ENCODE data around the gene FSTL3. TPM values are rescaled to one million over a fixed set of nuclear protein-coding genes. Genes with fewer than 3 reads are reported as not detected.

FSTL3 gene
- total and polyA plus RNA-seq, 2 of the 13 experiments (the other 11 are each of a cell fraction or from before 2014, with no cell fraction given) = 13.5 to 15.6 TPM

- FAIRE-seq (no peak), ATAC-seq (no peak), DNase-seq (ENCODE audit: low spot score) (no peak)
- ChIA-PET CTCF (ENCODE audit: low intra/inter-chr PET ratio, low total read pairs) (no interaction called here), POLR2A (no interaction called here)
- Histone ChIP-seq H3K9ac (ENCODE audit: insufficient read depth, low read depth, low read length) (no peak overlapping the region), H4K20me1 (ENCODE audit: insufficient read depth, low read length) (no peaks in the 10 kb centered on the region), H3K4me3 (replicated peaks in 1 of 3; ENCODE audit: insufficient read depth in 1 of 3, low read depth in 2 of 3, low read length in 3 of 3) (no peak overlapping the region), H3K27ac (ENCODE audit: extremely low read length, insufficient read depth, low read length) (no peak overlapping the region), H3K9me3 (ENCODE audit: low read length) (no peaks in the 10 kb centered on the region), H3K4me1 (ENCODE audit: insufficient read depth, low read length) (0 out of 2 replicates have a peak, but pooled peaks cover 7% of the 10 kb centered on the region), H3K36me3 (replicated peaks in 1 of 2; ENCODE audit: control insufficient read depth in 1 of 2, insufficient read depth in 2 of 2, low read length in 2 of 2) (no peaks in the 10 kb centered on the region; a peak in 1 of 5 replicates), H3K79me2 (ENCODE audit: insufficient read depth, low read length) (no peaks in the 10 kb centered on the region), H2AFZ (ENCODE audit: low read length) (no peak overlapping the region), H3K27me3 (ENCODE audit: control insufficient read depth in 1 of 2, insufficient read depth in 2 of 2, low read length in 2 of 2) (no peaks in the 10 kb centered on the region), H3K4me2 (ENCODE audit: low read depth, low read length) (no peak overlapping the region)
- WGBS (ENCODE audit: low lambda C conversion rate) = 96% methylated on average over 4 of the region's 31 CpGs
- intact Hi-C loops (cut with micrococcal nuclease; ENCODE audit: unreplicated experiment) (no loop called here), in situ Hi-C loops (cut with HindIII; ENCODE audit: extremely low pct_ligation_motif_present, low pct_unique_long_range_greater_than_20kb) (no loop called here)
- no TSS peak for BruUV-seq (replicated peaks)
- TF ChIP-seq BRD4 (CRISPR knock-in tag; IDR thresholded peaks at IDR 0.05) (no peak), JUN (CRISPR knock-in tag; IDR thresholded peaks at IDR 0.05) (no peak), KLF12 (CRISPR knock-in tag; IDR thresholded peaks at IDR 0.05; ENCODE audit: borderline replicate concordance) (no peak), NCOA2 (CRISPR knock-in tag; IDR thresholded peaks at IDR 0.05) (no peak), POLR2G (IDR thresholded peaks at IDR 0.05; ENCODE audit: low read depth, low read length) (no peak), TBP (CRISPR knock-in tag; IDR thresholded peaks at IDR 0.05) (no peak), SAP130 (CRISPR knock-in tag; IDR thresholded peaks at IDR 0.05; ENCODE audit: low read depth) (no peak), ZMYM3 (CRISPR knock-in tag; IDR thresholded peaks at IDR 0.05) (no peak), ZNF230 (CRISPR knock-in tag; IDR thresholded peaks at IDR 0.05) (no peak), SALL1 (CRISPR knock-in tag; IDR thresholded peaks at IDR 0.05) (no peak), MYPOP (CRISPR knock-in tag; IDR thresholded peaks at IDR 0.05) (no peak), JUNB (CRISPR knock-in tag; IDR thresholded peaks at IDR 0.05; ENCODE audit: borderline replicate concordance) (no peak), CHCHD3 (CRISPR knock-in tag; IDR thresholded peaks at IDR 0.05) (no peak), ZNF530 (CRISPR knock-in tag; IDR thresholded peaks at IDR 0.05; ENCODE audit: low read depth) (no peak), ZNF251 (CRISPR knock-in tag; IDR thresholded peaks at IDR 0.05) (no peak), ZNF577 (CRISPR knock-in tag; IDR thresholded peaks at IDR 0.05; ENCODE audit: borderline replicate concordance, low read depth) (no peak)
- TF ChIP-seq, protein P1, sequence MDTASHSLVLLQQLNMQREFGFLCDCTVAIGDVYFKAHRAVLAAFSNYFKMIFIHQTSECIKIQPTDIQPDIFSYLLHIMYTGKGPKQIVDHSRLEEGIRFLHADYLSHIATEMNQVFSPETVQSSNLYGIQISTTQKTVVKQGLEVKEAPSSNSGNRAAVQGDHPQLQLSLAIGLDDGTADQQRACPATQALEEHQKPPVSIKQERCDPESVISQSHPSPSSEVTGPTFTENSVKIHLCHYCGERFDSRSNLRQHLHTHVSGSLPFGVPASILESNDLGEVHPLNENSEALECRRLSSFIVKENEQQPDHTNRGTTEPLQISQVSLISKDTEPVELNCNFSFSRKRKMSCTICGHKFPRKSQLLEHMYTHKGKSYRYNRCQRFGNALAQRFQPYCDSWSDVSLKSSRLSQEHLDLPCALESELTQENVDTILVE (CRISPR knock-in tag; IDR thresholded peaks at IDR 0.05) = no peak
- TF ChIP-seq, protein P2, sequence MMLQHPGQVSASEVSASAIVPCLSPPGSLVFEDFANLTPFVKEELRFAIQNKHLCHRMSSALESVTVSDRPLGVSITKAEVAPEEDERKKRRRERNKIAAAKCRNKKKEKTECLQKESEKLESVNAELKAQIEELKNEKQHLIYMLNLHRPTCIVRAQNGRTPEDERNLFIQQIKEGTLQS (CRISPR knock-in tag; IDR thresholded peaks at IDR 0.05) = no peak
- TF ChIP-seq, protein P3, sequence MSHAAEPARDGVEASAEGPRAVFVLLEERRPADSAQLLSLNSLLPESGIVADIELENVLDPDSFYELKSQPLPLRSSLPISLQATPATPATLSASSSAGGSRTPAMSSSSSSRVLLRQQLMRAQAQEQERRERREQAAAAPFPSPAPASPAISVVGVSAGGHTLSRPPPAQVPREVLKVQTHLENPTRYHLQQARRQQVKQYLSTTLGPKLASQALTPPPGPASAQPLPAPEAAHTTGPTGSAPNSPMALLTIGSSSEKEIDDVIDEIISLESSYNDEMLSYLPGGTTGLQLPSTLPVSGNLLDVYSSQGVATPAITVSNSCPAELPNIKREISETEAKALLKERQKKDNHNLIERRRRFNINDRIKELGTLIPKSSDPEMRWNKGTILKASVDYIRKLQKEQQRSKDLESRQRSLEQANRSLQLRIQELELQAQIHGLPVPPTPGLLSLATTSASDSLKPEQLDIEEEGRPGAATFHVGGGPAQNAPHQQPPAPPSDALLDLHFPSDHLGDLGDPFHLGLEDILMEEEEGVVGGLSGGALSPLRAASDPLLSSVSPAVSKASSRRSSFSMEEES (CRISPR knock-in tag; IDR thresholded peaks at IDR 0.05) = no peak
- TF ChIP-seq, protein P4, sequence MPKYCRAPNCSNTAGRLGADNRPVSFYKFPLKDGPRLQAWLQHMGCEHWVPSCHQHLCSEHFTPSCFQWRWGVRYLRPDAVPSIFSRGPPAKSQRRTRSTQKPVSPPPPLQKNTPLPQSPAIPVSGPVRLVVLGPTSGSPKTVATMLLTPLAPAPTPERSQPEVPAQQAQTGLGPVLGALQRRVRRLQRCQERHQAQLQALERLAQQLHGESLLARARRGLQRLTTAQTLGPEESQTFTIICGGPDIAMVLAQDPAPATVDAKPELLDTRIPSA (CRISPR knock-in tag; IDR thresholded peaks at IDR 0.05; ENCODE audit: borderline replicate concordance) = no peak
These were observed 35.5 kb upstream of the FSTL3 start for GRCh38 chr19:640606-641189.

Measured in HepG2 (cell line).